B cell (primary cell): ENCODE measurements around the gene RAD51B. TPM values are rescaled to one million over a fixed set of nuclear protein-coding genes. Genes with fewer than 3 reads are reported as not detected.

Experiments
- ATAC-seq: fragments of 200-7000 bp; cut with Tn5 transposase; one replicate; pipeline ENCODE4 v1.10.0; 2021; ENCODE audit warnings: low read depth, mild to moderate bottlenecking, moderate number of reproducible peaks, moderate library complexity
- CTCF ChIA-PET: fragments of 350-600 bp; sonication (Branson Sonifier 250); formaldehyde crosslinking; loops from one replicate; lab custom pipeline; 2021; ENCODE audit warnings: antibody characterized with exemption, inconsistent platforms; lab: Charles Lee
- POLR2A ChIA-PET: fragments of 350-600 bp; sonication (Branson Sonifier 250); formaldehyde crosslinking; loops from one replicate; lab custom pipeline; 2021; ENCODE audit warnings: antibody characterized with exemption; lab: Charles Lee
- DNase-seq: peaks from one replicate; pipeline ENCODE4 v3.0.0; 2013
- H2AFZ ChIP-seq: 2 replicates; pipeline ENCODE4 v1.6.1; 2012; ENCODE audit warnings: mild to moderate bottlenecking, low read depth, low read length; ENCODE audit not compliant: insufficient read depth, poor library complexity, severe bottlenecking
- H3K27ac ChIP-seq, 2 donors: 1 replicate in 1 of 2; 2 replicates in 1 of 2; pipeline ENCODE4 v1.5.1; 2012 to 2013; ENCODE audit warnings: low read length in 2 of 2, mild to moderate bottlenecking in 2 of 2, moderate library complexity in 1 of 2
- H3K27me3 ChIP-seq, 4 experiments: fragments of 200-600 bp in 1 of 4; sonication (generic) in 1 of 4; replicated peaks in 1 of 4; 1 replicate in 2 of 4; 2 replicates in 2 of 4; pipeline versions ENCODE4 v1.6.1 to v1.7.0; 2013 to 2016; ENCODE audit warnings: low read length in 3 of 4, mild to moderate bottlenecking in 2 of 4, mixed read lengths in 1 of 4, moderate library complexity in 1 of 4; ENCODE audit not compliant: insufficient read depth in 4 of 4, control insufficient read depth in 3 of 4; ENCODE audit errors: control extremely low read depth in 1 of 4
- H3K36me3 ChIP-seq, 2 experiments: replicated peaks in 1 of 2; 1 replicate in 1 of 2; 2 replicates in 1 of 2; pipeline versions ENCODE4 v1.6.1 to v1.7.1; 2013; ENCODE audit warnings: low read length in 1 of 2; ENCODE audit not compliant: insufficient read depth in 2 of 2, control insufficient read depth in 1 of 2; ENCODE audit errors: control extremely low read depth in 1 of 2, extremely low read depth in 1 of 2
- H3K4me1 ChIP-seq, 2 donors: fragments of 200-600 bp in 1 of 2; sonication (generic) in 1 of 2; 1 replicate in 1 of 2; 2 replicates in 1 of 2; pipeline versions ENCODE4 v1.5.1 to v1.6.1; 2013 to 2017; ENCODE audit warnings: low read length in 2 of 2; ENCODE audit not compliant: control insufficient read depth in 2 of 2, insufficient read depth in 2 of 2
- H3K4me2 ChIP-seq: replicated peaks from 2 replicates; pipeline ENCODE3; 2012; ENCODE audit warnings: mild to moderate bottlenecking, low read depth, low read length; ENCODE audit not compliant: poor library complexity, severe bottlenecking
- H3K4me3 ChIP-seq, 5 experiments: fragments of 200-600 bp in 1 of 5; sonication (generic) in 1 of 5; 1 replicate in 3 of 5; 2 replicates in 2 of 5; pipeline versions ENCODE4 v1.5.1 to v1.7.0; 2011 to 2016; ENCODE audit warnings: low read length in 4 of 5, mild to moderate bottlenecking in 4 of 5, low read depth in 2 of 5, control low read depth in 1 of 5, moderate library complexity in 1 of 5; ENCODE audit not compliant: insufficient read depth in 1 of 5; ENCODE audit errors: control extremely low read depth in 1 of 5, extremely low read depth in 1 of 5
- H3K79me2 ChIP-seq: fragments of 200-600 bp; sonication (generic); one replicate; pipeline ENCODE4 v1.6.0; 2016; ENCODE audit warnings: low read length; ENCODE audit not compliant: control insufficient read depth, insufficient read depth
- H3K9ac ChIP-seq: fragments of 200-600 bp; sonication (generic); 2 replicates; pipeline ENCODE4 v1.6.1; 2017; ENCODE audit warnings: mild to moderate bottlenecking, low read length, moderate library complexity
- H3K9me3 ChIP-seq, 3 donors: one replicate each; pipeline versions ENCODE4 v1.6.1 to v1.7.1; 2013; ENCODE audit warnings: low read length in 2 of 3; ENCODE audit not compliant: control insufficient read depth in 2 of 3, insufficient read depth in 1 of 3; ENCODE audit errors: control extremely low read depth in 1 of 3
- H4K20me1 ChIP-seq: 2 replicates; pipeline ENCODE4 v1.6.0; 2012; ENCODE audit warnings: mild to moderate bottlenecking, low read length; ENCODE audit not compliant: insufficient read depth, control insufficient read depth, poor library complexity, severe bottlenecking
- H3K27ac Mint-ChIP-seq: one replicate; pipeline ENCODE4 v1.8.0; 2021; ENCODE audit warnings: mixed read lengths
- H3K27me3 Mint-ChIP-seq: one replicate; pipeline ENCODE4 v1.8.0; 2021; ENCODE audit warnings: mixed read lengths
- H3K4me1 Mint-ChIP-seq: one replicate; pipeline ENCODE4 v1.8.0; 2021; ENCODE audit warnings: mixed read lengths
- H3K4me3 Mint-ChIP-seq: one replicate; pipeline ENCODE4 v1.8.0; 2021; ENCODE audit warnings: mixed read lengths
- H3K9me3 Mint-ChIP-seq: one replicate; pipeline ENCODE4 v1.8.0; 2022; ENCODE audit warnings: mixed read lengths; ENCODE audit not compliant: insufficient read depth
- CTCF ChIP-seq: fragments of 200-600 bp; IDR thresholded peaks from one replicate; pipeline ENCODE4 v1.8.0; 2022; ENCODE audit warnings: antibody characterized with exemption, mild to moderate bottlenecking
- EZH2 ChIP-seq: IDR thresholded peaks from 2 replicates; pipeline ENCODE4 v1.6.1; 2012; ENCODE audit warnings: borderline replicate concordance, low read depth, mild to moderate bottlenecking, moderate library complexity, low read length; ENCODE audit not compliant: insufficient read depth, poor library complexity, severe bottlenecking
- WGBS: methylation state at CpG from one replicate; pipeline ENCODE4 v1.1.5; 2013; ENCODE audit warnings: missing lambda C conversion rate; ENCODE audit not compliant: insufficient coverage; 5-methylcytosine and 5-hydroxymethylcytosine counted together
- intact Hi-C: fragments of 100-400 bp; cut with micrococcal nuclease; formaldehyde crosslinking; loops from one replicate; pipeline ENCODE4 v1.10.0; 2022
- polyA plus RNA-seq: library from polyadenylated mRNA; depleted of rRNA; stranded (reverse); fragments of >200 nt; gene quantifications from 2 replicates; pipeline ENCODE4 v1.2.3, GENCODE V29; 2012
- total RNA-seq, 2 donors: library from RNA; stranded (reverse); fragments of 120-200 nt in 1 of 2; gene quantifications; 1 replicate in 1 of 2; 2 replicates in 1 of 2; pipeline versions ENCODE4 v1.2.3 to v1.2.4, GENCODE V29; 2013 to 2022

The RAD51B gene
- total and polyA plus RNA-seq, 2 donors (not counting 1 experiment from before 2014, with no cell fraction given): 6.5 to 60.6 TPM

- H3K9me3 Mint-ChIP-seq: no peaks in the 10 kb centered on the region
- H3K79me2 ChIP-seq: no peaks in the 10 kb centered on the region
Observed at GRCh38 chr14:68193970-68194681, 374.5 kb downstream of the RAD51B start.

More at GRCh38 chr14:68193970-68194681, 374.5 kb downstream of the RAD51B start:
- no peaks in the 10 kb centered on the region for H3K4me1 Mint-ChIP-seq
- Histone ChIP-seq H3K4me2 (no peak overlapping the region), H3K9ac (no peak overlapping the region), H3K27me3 (no peaks in the 10 kb centered on the region), H3K9me3 (no peaks in the 10 kb centered on the region), H3K4me3 (no peak overlapping the region), H3K27ac (no peak overlapping the region), H3K4me1 (no peaks in the 10 kb centered on the region), H4K20me1 (no peaks in the 10 kb centered on the region), H3K36me3 (peaks cover 0 to 1% of the 10 kb centered on the region in 2 experiments), H2AFZ (no peak overlapping the region)
- H3K27ac Mint-ChIP-seq: no peak overlapping the region
- ChIA-PET POLR2A (no interaction called here), CTCF (no interaction called here)
- H3K4me3 Mint-ChIP-seq: no peak overlapping the region
- DNase-seq (no peak), ATAC-seq (no peak)
- H3K27me3 Mint-ChIP-seq: no peaks in the 10 kb centered on the region
- intact Hi-C loops: no loop called here
- TF ChIP-seq EZH2 (no peak), CTCF (no peak)
- 100% methylated on average over 1 of the region's 3 CpGs for WGBS
